Measurements from ENCODE around the gene MARCHF10. TPM values are rescaled to one million over a fixed set of nuclear protein-coding genes. Genes with fewer than 3 reads are reported as not detected.
A peak's percentile ranks its signal among the peaks of the same experiment; 100 is the strongest.

The MARCHF10 gene
- total and polyA plus RNA-seq, 9 of the 15 experiments (the other 6 are each of a cell fraction or from before 2014, with no cell fraction given), result not detected

- peak overlapping the region; percentile 43; the same call in 1 of the 2 replicates for H2AFZ ChIP-seq (ENCODE audit: low read depth, low read length)
- 86% methylated on average over 11 of the region's 37 CpGs for WGBS (ENCODE audit: insufficient coverage, low coverage, missing lambda C conversion rate)
- CTCF ChIA-PET (ENCODE audit: low intra/inter-chr PET ratio), result no interaction called here
- H3K9me1 ChIP-seq (ENCODE audit: control insufficient read depth, insufficient read depth, low read length), result no peaks in the 10 kb centered on the region
- BruUV-seq (replicated peaks), result no TSS peak
- ATAC-seq (no peak), FAIRE-seq (no peak), DNase-seq (ENCODE audit: extremely low read depth in 1 of 4, low spot score in 3 of 4) (peak in 2 of 4 experiments; percentile 47 to 49)
- H3K9me3 ChIP-seq (replicated peaks; ENCODE audit: control insufficient read depth, insufficient read depth, low read depth, low read length), result no peaks in the 10 kb centered on the region
- H3K9ac ChIP-seq (ENCODE audit: insufficient read depth in 1 of 2, low read depth in 2 of 2, low read length in 2 of 2), result peak overlapping the region in 1 of 2 experiments; percentile 40; a peak in 2 of 4 replicates
- no peak overlapping the region for H3K4me3 ChIP-seq
- in situ Hi-C loops (cut with MboI) (loop anchor here (25.0 kb wide), 1 partner anchor 732 kb away; no protein-coding TSS in a partner anchor), intact Hi-C loops (cut with micrococcal nuclease) (loop anchor here (10.0 kb wide), 1 partner anchor 725 kb away; no protein-coding TSS in a partner anchor)
- H3K79me2 ChIP-seq (ENCODE audit: control insufficient read depth, insufficient read depth, low read length), result peaks cover 9% of the 10 kb centered on the region; the same call in 2 of the 3 replicates
- TF ChIP-seq SIX5 (IDR thresholded peaks at IDR 0.05; ENCODE audit: borderline replicate concordance in 1 of 2, insufficient read depth in 1 of 2, low read depth in 1 of 2, low read length in 2 of 2) (no peak), RB1 (IDR thresholded peaks at IDR 0.05; ENCODE audit: low read depth) (no peak)
- H3K36me3 ChIP-seq (ENCODE audit: control insufficient read depth, insufficient read depth, low read length), result no peaks in the 10 kb centered on the region; the same call in 2 of the 3 replicates
- H3K27ac ChIP-seq (ENCODE audit: extremely low read depth, low read depth, low read length), result no peak overlapping the region
- H3K4me1 ChIP-seq (replicated peaks in 1 of 2; ENCODE audit: control insufficient read depth in 2 of 2, insufficient read depth in 2 of 2, low read length in 2 of 2), result peaks cover 16 to 53% of the 10 kb centered on the region in 2 experiments
- POLR2A ChIA-PET, result interaction anchor here (0.6 kb wide), 1 partner anchor 38 kb away, joined by 3 read pairs; no protein-coding TSS in a partner anchor
- no peaks in the 10 kb centered on the region for H4K20me1 ChIP-seq (replicated peaks; ENCODE audit: control insufficient read depth, insufficient read depth, low read length)
- H3K4me2 ChIP-seq (ENCODE audit: insufficient read depth, low read length), result no peak overlapping the region
- no peaks in the 10 kb centered on the region for H3K27me3 ChIP-seq (ENCODE audit: control insufficient read depth in 2 of 2, insufficient read depth in 2 of 2, low read length in 2 of 2)
Observed at GRCh38 chr17:62679866-62680377, 128.2 kb downstream of the MARCHF10 start.

- no peak for FAIRE-seq
- Histone ChIP-seq H3K4me2 (ENCODE audit: insufficient read depth, low read length) (no peak overlapping the region), H3K27ac (ENCODE audit: extremely low read depth, low read depth, low read length) (no peak overlapping the region), H3K9ac (ENCODE audit: insufficient read depth in 1 of 2, low read depth in 2 of 2, low read length in 2 of 2) (no peak overlapping the region), H3K4me1 (replicated peaks in 1 of 2; ENCODE audit: control insufficient read depth in 2 of 2, insufficient read depth in 2 of 2, low read length in 2 of 2) (peaks cover 16 to 63% of the 10 kb centered on the region in 2 experiments), H3K36me3 (ENCODE audit: control insufficient read depth, insufficient read depth, low read length) (no peaks in the 10 kb centered on the region), H3K27me3 (ENCODE audit: control insufficient read depth in 2 of 2, insufficient read depth in 2 of 2, low read length in 2 of 2) (no peaks in the 10 kb centered on the region), H3K9me1 (ENCODE audit: control insufficient read depth, insufficient read depth, low read length) (no peaks in the 10 kb centered on the region), H2AFZ (ENCODE audit: low read depth, low read length) (no peak overlapping the region), H3K4me3 (no peak overlapping the region), H4K20me1 (replicated peaks; ENCODE audit: control insufficient read depth, insufficient read depth, low read length) (no peaks in the 10 kb centered on the region), H3K9me3 (replicated peaks; ENCODE audit: control insufficient read depth, insufficient read depth, low read depth, low read length) (no peaks in the 10 kb centered on the region), H3K79me2 (ENCODE audit: control insufficient read depth, insufficient read depth, low read length) (peaks cover 9% of the 10 kb centered on the region; the same call in 2 of the 3 replicates)
- no peak for ATAC-seq
- in situ Hi-C loops (cut with MboI), result loop anchor here (25.0 kb wide), 1 partner anchor 734 kb away; no protein-coding TSS in a partner anchor
- BruUV-seq (replicated peaks), result no TSS peak
- POLR2A ChIA-PET, result interaction anchor here (0.6 kb wide), 1 partner anchor 1439 kb away, joined by 3 read pairs; no protein-coding TSS in a partner anchor
- WGBS (ENCODE audit: insufficient coverage, low coverage, missing lambda C conversion rate), result 76% methylated on average over 10 of the region's 10 CpGs
- DNase-seq (ENCODE audit: extremely low read depth in 1 of 4, low spot score in 3 of 4), result no peak
- intact Hi-C loops (cut with micrococcal nuclease), result loop anchor here (10.0 kb wide), 1 partner anchor 726 kb away; no protein-coding TSS in a partner anchor
- CTCF ChIA-PET (ENCODE audit: low intra/inter-chr PET ratio), result no interaction called here
- TF ChIP-seq MAFF (IDR thresholded peaks at IDR 0.05; ENCODE audit: low read length), result no peak
- no peak for TF ChIP-seq CBX5 (IDR thresholded peaks at IDR 0.05; ENCODE audit: borderline replicate concordance, low read depth)
- no peak for TF ChIP-seq ZSCAN32 (CRISPR knock-in tag; IDR thresholded peaks at IDR 0.05)
- TF ChIP-seq TCF7 (IDR thresholded peaks at IDR 0.05; ENCODE audit: borderline replicate concordance), result no peak
- TF ChIP-seq FOXA1 (IDR thresholded peaks at IDR 0.05; ENCODE audit: borderline replicate concordance), result no peak
- no peak for TF ChIP-seq PML (IDR thresholded peaks at IDR 0.05; ENCODE audit: low read length)
- TF ChIP-seq KLF6 (CRISPR knock-in tag; IDR thresholded peaks at IDR 0.05; ENCODE audit: borderline replicate concordance), result no peak
- no peak for TF ChIP-seq TRIM28 (IDR thresholded peaks at IDR 0.05)
- TF ChIP-seq CBX1 (IDR thresholded peaks at IDR 0.05; ENCODE audit: low read depth), result no peak
- no peak for TF ChIP-seq ZNF830 (CRISPR knock-in tag; IDR thresholded peaks at IDR 0.05)
Observed at GRCh38 chr17:62678214-62678919, 129.7 kb downstream of the MARCHF10 start.

Measured in K562 (cell line).